Activated CD4-positive, alpha-beta T cell treated with anti-CD3 and anti-CD28 coated beads for 4 hours (primary cell): ENCODE data around the gene KRT85.

Experiments used
- DNase-seq, 2 donors: peaks; one replicate each; pipeline ENCODE4 v3.0.0-alpha.2; 2020

Gene KRT85

GRCh38 chr12:52321418-52321817 lies 45.9 kb downstream of the KRT85 start:
- DNase-seq = no peak

- no peak for DNase-seq
Observed at GRCh38 chr12:52320784-52321400, 46.4 kb downstream of the KRT85 start, which contains the start of gene KRT83. Gene KRT83 (minus strand): TSS chr12:52321398. CDS start chr12:52321335, 63 bp downstream.

DNA sequence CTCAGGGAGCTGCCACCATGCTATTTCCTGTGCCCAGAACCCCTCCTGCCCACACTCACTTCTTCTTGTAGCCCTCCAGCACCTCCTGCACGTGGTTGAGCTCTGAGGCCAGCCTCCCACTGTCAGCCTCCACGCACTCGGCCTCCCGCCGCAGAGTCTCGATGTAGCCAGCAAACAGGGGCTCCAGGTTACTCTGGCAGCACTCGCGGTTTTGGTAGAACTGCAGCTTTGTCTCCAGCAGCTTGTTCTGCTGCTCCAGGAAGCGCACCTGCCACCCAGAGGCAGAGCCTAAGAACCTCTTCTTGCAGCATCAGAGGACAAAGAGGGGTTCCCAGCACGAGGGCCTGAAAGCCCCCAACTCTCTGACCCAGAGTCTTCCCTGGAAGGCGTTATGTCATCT lies 48.2 kb downstream of the KRT85 start:
- DNase-seq = no peak

DNA sequence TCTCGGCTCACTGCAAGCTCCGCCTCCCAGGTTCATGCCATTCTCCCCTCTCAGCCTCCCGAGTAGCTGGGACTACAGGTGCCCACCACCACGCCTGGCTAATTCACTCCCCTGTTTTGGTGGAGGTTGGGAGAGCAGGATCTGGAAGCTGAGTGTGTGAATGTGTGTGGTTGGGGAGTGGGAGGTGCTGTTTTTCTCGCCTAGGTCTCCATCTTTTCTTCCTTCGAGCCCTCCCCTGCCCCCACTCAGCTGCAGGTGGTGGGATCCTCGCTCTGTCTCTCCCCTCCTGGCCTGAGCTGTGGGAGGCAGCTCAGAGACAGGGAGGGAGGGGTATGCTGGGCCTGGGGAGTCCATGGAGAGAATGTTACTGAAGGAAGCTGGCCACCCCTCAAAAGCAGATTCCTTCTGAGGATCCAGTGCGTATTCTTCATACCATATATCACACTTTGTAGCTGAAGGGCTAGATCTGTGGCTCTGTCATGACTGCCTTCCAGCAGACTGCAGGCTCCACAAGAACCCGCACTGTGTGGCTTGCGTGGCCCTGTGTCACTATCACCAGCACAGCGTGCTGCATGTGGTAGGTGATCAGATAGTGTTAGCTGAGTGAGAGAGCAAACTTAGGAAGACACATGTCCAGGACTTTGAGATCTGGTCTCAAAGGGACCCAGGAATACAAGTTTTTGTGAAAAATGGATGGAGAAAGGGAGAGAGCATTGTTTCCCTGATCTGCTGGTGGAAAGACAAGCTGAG lies 48.9 kb downstream of the KRT85 start:
- no peak for DNase-seq

GRCh38 chr12:52317468-52318052 lies 49.7 kb downstream of the KRT85 start:
- no peak for DNase-seq

GRCh38 chr12:52316701-52317100 lies 50.6 kb downstream of the KRT85 start:
- no peak for DNase-seq

GRCh38 chr12:52316290-52316689 lies 51.0 kb downstream of the KRT85 start:
- no peak for DNase-seq

DNA sequence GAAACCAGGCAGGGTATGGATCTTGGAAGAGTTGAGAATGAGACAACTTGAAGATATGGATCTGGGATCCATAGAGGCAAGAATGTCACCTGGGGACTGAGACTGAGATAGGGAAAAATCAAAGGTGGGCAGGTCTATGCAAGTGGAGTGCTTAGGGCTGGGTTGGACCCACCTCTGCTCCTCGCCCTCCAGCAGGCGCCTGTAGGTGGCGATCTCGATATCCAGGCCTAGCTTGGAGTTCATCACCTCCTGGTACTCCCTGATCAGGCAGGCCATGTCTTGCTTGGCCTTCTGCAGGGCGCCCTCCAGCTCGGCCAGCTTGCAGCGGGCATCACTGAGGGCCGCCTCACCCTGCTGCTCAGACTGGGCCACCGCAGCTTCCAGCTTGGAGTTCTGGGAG lies 51.6 kb downstream of the KRT85 start:
- DNase-seq = peak in 1 of 2 donors; percentile 11

DNA sequence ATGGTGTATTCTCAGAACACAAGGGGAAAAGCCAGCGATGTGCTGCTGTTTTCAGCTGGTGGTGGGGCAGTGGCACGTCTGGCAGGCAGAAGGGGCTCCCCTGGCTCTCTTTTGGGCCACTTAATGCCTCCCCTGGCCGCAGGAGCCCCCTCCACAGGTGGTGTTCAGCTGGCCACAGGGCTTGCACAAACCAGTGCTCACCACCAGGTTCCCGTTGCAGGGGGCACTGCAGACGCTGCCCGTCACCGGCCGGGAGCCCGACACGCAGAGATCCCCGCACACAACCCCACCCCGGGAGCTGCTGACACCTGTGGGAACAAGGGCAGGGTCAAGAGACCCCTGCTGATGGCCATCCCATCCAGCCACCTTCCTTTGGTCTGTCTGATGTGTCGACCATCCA lies 52.8 kb downstream of the KRT85 start:
- no peak for DNase-seq

- DNase-seq = no peak
Observed at GRCh38 chr12:52313926-52314325, 53.4 kb downstream of the KRT85 start.

DNA sequence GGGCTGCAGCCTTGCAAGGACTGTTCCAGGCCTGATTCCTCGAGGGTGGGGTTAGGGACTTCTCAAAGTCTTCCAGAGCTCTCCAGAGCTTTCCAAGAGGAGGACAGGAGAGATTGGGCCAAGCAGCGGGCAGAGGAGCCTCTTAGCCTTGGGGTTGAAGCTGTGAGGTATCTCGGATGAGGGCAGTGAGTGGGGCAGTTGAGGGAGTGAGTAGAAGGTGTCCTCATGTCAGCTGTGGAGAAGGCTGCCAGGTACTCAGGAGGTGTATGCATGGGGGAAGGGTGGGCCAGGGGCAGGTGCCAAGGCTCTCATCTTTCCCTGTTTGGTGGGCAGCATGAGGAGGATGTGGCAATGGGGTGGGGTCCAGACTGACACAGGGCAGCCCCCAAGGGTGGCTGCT lies 53.8 kb downstream of the KRT85 start:
- DNase-seq = no peak

DNA sequence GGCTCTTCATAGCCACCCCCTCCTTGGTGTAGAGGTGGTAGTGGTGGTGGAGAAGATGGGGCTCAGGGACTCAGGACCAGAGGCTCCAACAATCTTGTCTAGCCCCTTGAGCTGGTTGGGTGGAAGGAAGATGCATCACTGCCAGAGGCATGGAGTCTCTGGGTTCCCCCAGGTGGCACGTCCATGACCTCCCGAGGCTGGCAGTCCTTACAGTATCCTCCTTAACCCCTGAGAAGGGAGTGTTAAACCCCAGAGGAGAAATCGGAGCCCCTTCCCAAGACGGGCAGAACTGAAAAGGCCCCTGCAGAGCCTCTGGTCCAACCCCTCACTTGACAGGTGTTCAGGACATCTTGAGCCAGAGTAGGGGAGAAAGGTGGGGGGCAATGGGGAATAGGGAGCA lies 55.2 kb downstream of the KRT85 start:
- no peak for DNase-seq

- no peak for DNase-seq
Observed at GRCh38 chr12:52311285-52311648, 56.0 kb downstream of the KRT85 start.

DNA sequence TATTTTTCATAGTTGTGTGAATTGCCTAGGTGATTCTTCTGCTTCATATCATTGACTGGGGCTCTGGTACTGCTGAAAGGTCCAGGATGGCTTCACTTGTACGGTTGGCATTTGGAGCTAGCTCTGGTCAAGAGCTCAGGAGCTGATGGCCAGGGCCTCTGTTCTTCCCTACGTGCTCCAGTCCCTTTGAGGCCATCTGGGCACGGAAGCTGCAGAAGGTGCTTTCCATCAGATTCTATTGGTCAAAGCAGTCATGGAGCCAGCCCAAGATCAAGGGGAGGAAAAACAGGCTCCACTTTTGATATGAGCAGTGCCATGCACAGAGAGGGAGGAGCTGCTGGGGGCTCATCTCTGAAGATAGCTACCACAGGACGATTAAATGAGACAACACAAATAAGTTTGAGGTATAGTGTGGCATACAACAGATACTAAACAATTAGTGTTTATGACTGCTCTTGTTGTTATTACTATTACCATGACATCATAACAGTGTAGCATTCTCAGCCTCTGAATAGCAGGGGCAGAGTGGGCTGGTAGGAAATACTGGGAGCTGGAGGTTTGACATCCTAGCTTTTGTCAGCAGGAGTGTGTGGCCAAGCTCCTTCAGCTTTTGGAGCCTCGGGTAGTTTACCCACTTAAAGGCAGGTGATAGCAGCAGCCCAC lies 56.5 kb downstream of the KRT85 start:
- no peak for DNase-seq
